Measurements from ENCODE around the gene GALNT7.

DNA sequence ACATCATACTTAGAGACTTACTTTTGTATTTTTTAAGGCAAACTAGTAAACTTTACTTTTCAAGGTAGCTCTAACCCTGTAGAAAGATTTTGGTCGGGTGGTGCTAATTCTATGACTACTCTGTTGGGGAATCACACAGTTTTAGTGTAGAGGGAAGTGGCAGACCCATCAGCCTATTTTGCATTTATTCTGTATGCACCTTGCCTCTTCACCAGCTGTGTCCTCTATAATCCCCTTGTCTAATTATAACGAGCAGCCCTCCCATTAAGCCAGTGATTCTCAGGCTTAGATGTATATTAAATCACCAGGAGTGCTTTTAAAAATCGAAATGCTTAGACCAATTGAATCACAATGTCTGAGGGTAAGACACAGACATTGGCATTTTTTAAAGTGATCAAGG, 78.1 kb downstream of the GALNT7 start:
- TF ChIP-seq, protein P1, sequence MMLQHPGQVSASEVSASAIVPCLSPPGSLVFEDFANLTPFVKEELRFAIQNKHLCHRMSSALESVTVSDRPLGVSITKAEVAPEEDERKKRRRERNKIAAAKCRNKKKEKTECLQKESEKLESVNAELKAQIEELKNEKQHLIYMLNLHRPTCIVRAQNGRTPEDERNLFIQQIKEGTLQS (IDR thresholded peaks at IDR 0.05), result no peak
- TF ChIP-seq, protein P2, sequence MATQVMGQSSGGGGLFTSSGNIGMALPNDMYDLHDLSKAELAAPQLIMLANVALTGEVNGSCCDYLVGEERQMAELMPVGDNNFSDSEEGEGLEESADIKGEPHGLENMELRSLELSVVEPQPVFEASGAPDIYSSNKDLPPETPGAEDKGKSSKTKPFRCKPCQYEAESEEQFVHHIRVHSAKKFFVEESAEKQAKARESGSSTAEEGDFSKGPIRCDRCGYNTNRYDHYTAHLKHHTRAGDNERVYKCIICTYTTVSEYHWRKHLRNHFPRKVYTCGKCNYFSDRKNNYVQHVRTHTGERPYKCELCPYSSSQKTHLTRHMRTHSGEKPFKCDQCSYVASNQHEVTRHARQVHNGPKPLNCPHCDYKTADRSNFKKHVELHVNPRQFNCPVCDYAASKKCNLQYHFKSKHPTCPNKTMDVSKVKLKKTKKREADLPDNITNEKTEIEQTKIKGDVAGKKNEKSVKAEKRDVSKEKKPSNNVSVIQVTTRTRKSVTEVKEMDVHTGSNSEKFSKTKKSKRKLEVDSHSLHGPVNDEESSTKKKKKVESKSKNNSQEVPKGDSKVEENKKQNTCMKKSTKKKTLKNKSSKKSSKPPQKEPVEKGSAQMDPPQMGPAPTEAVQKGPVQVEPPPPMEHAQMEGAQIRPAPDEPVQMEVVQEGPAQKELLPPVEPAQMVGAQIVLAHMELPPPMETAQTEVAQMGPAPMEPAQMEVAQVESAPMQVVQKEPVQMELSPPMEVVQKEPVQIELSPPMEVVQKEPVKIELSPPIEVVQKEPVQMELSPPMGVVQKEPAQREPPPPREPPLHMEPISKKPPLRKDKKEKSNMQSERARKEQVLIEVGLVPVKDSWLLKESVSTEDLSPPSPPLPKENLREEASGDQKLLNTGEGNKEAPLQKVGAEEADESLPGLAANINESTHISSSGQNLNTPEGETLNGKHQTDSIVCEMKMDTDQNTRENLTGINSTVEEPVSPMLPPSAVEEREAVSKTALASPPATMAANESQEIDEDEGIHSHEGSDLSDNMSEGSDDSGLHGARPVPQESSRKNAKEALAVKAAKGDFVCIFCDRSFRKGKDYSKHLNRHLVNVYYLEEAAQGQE (IDR thresholded peaks at IDR 0.05), result no peak
- no peak for TF ChIP-seq JUND (IDR thresholded peaks at IDR 0.05)
- TF ChIP-seq, protein P3, sequence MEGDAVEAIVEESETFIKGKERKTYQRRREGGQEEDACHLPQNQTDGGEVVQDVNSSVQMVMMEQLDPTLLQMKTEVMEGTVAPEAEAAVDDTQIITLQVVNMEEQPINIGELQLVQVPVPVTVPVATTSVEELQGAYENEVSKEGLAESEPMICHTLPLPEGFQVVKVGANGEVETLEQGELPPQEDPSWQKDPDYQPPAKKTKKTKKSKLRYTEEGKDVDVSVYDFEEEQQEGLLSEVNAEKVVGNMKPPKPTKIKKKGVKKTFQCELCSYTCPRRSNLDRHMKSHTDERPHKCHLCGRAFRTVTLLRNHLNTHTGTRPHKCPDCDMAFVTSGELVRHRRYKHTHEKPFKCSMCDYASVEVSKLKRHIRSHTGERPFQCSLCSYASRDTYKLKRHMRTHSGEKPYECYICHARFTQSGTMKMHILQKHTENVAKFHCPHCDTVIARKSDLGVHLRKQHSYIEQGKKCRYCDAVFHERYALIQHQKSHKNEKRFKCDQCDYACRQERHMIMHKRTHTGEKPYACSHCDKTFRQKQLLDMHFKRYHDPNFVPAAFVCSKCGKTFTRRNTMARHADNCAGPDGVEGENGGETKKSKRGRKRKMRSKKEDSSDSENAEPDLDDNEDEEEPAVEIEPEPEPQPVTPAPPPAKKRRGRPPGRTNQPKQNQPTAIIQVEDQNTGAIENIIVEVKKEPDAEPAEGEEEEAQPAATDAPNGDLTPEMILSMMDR (IDR thresholded peaks at IDR 0.05; ENCODE audit: low read depth, low read length, missing input control), result no peak
- TF ChIP-seq RAD21 (IDR thresholded peaks at IDR 0.05), result no peak
- TF ChIP-seq, protein P4, sequence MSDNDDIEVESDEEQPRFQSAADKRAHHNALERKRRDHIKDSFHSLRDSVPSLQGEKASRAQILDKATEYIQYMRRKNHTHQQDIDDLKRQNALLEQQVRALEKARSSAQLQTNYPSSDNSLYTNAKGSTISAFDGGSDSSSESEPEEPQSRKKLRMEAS (IDR thresholded peaks at IDR 0.05), result no peak
- no peak for TF ChIP-seq YY1 (IDR thresholded peaks at IDR 0.05)
- no peak for TF ChIP-seq EGR1 (IDR thresholded peaks at IDR 0.05; ENCODE audit: low read depth in 2 of 2)
- TF ChIP-seq GABPA (IDR thresholded peaks at IDR 0.05 in 1 of 2, conservative IDR thresholded peaks at IDR 0.05 in 1 of 2), result no peak
- no peak for TF ChIP-seq NR2F2 (IDR thresholded peaks at IDR 0.05)
- TF ChIP-seq HNF4G (IDR thresholded peaks at IDR 0.05), result no peak
- TF ChIP-seq, protein P5, sequence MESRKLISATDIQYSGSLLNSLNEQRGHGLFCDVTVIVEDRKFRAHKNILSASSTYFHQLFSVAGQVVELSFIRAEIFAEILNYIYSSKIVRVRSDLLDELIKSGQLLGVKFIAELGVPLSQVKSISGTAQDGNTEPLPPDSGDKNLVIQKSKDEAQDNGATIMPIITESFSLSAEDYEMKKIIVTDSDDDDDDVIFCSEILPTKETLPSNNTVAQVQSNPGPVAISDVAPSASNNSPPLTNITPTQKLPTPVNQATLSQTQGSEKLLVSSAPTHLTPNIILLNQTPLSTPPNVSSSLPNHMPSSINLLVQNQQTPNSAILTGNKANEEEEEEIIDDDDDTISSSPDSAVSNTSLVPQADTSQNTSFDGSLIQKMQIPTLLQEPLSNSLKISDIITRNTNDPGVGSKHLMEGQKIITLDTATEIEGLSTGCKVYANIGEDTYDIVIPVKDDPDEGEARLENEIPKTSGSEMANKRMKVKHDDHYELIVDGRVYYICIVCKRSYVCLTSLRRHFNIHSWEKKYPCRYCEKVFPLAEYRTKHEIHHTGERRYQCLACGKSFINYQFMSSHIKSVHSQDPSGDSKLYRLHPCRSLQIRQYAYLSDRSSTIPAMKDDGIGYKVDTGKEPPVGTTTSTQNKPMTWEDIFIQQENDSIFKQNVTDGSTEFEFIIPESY (IDR thresholded peaks at IDR 0.05), result no peak
- TF ChIP-seq TAF1 (conservative IDR thresholded peaks at IDR 0.05), result no peak
- no peak for TF ChIP-seq FOXA1 (IDR thresholded peaks at IDR 0.05)
